B cell (primary cell): ENCODE data around the gene EFL1. TPM values are rescaled to one million over a fixed set of nuclear protein-coding genes. Genes with fewer than 3 reads are reported as not detected.
"Not testable (repeated sequence)": the region's sequence is repeated elsewhere in the genome, so short reads cannot be mapped to it uniquely, and the experiment has no call there.

Experiments used
- ATAC-seq: fragments of 200-7000 bp; cut with Tn5 transposase; one replicate; pipeline ENCODE4 v1.10.0; 2021; ENCODE audit warnings: low read depth, mild to moderate bottlenecking, moderate number of reproducible peaks, moderate library complexity
- CTCF ChIA-PET: fragments of 350-600 bp; sonication (Branson Sonifier 250); formaldehyde crosslinking; loops from one replicate; lab custom pipeline; 2021; ENCODE audit warnings: antibody characterized with exemption, inconsistent platforms; lab: Charles Lee
- POLR2A ChIA-PET: fragments of 350-600 bp; sonication (Branson Sonifier 250); formaldehyde crosslinking; loops from one replicate; lab custom pipeline; 2021; ENCODE audit warnings: antibody characterized with exemption; lab: Charles Lee
- DNase-seq: peaks from one replicate; pipeline ENCODE4 v3.0.0; 2013
- H2AFZ ChIP-seq: 2 replicates; pipeline ENCODE4 v1.6.1; 2012; ENCODE audit warnings: mild to moderate bottlenecking, low read depth, low read length; ENCODE audit not compliant: insufficient read depth, poor library complexity, severe bottlenecking
- H3K27ac ChIP-seq, 2 donors: 1 replicate in 1 of 2; 2 replicates in 1 of 2; pipeline ENCODE4 v1.5.1; 2012 to 2013; ENCODE audit warnings: low read length in 2 of 2, mild to moderate bottlenecking in 2 of 2, moderate library complexity in 1 of 2
- H3K27me3 ChIP-seq, 4 experiments: fragments of 200-600 bp in 1 of 4; sonication (generic) in 1 of 4; replicated peaks in 1 of 4; 1 replicate in 2 of 4; 2 replicates in 2 of 4; pipeline versions ENCODE4 v1.6.1 to v1.7.0; 2013 to 2016; ENCODE audit warnings: low read length in 3 of 4, mild to moderate bottlenecking in 2 of 4, mixed read lengths in 1 of 4, moderate library complexity in 1 of 4; ENCODE audit not compliant: insufficient read depth in 4 of 4, control insufficient read depth in 3 of 4; ENCODE audit errors: control extremely low read depth in 1 of 4
- H3K36me3 ChIP-seq, 2 experiments: replicated peaks in 1 of 2; 1 replicate in 1 of 2; 2 replicates in 1 of 2; pipeline versions ENCODE4 v1.6.1 to v1.7.1; 2013; ENCODE audit warnings: low read length in 1 of 2; ENCODE audit not compliant: insufficient read depth in 2 of 2, control insufficient read depth in 1 of 2; ENCODE audit errors: control extremely low read depth in 1 of 2, extremely low read depth in 1 of 2
- H3K4me1 ChIP-seq, 2 donors: fragments of 200-600 bp in 1 of 2; sonication (generic) in 1 of 2; 1 replicate in 1 of 2; 2 replicates in 1 of 2; pipeline versions ENCODE4 v1.5.1 to v1.6.1; 2013 to 2017; ENCODE audit warnings: low read length in 2 of 2; ENCODE audit not compliant: control insufficient read depth in 2 of 2, insufficient read depth in 2 of 2
- H3K4me2 ChIP-seq: replicated peaks from 2 replicates; pipeline ENCODE3; 2012; ENCODE audit warnings: mild to moderate bottlenecking, low read depth, low read length; ENCODE audit not compliant: poor library complexity, severe bottlenecking
- H3K4me3 ChIP-seq, 5 experiments: fragments of 200-600 bp in 1 of 5; sonication (generic) in 1 of 5; 1 replicate in 3 of 5; 2 replicates in 2 of 5; pipeline versions ENCODE4 v1.5.1 to v1.7.0; 2011 to 2016; ENCODE audit warnings: low read length in 4 of 5, mild to moderate bottlenecking in 4 of 5, low read depth in 2 of 5, control low read depth in 1 of 5, moderate library complexity in 1 of 5; ENCODE audit not compliant: insufficient read depth in 1 of 5; ENCODE audit errors: control extremely low read depth in 1 of 5, extremely low read depth in 1 of 5
- H3K79me2 ChIP-seq: fragments of 200-600 bp; sonication (generic); one replicate; pipeline ENCODE4 v1.6.0; 2016; ENCODE audit warnings: low read length; ENCODE audit not compliant: control insufficient read depth, insufficient read depth
- H3K9ac ChIP-seq: fragments of 200-600 bp; sonication (generic); 2 replicates; pipeline ENCODE4 v1.6.1; 2017; ENCODE audit warnings: mild to moderate bottlenecking, low read length, moderate library complexity
- H3K9me3 ChIP-seq, 3 donors: one replicate each; pipeline versions ENCODE4 v1.6.1 to v1.7.1; 2013; ENCODE audit warnings: low read length in 2 of 3; ENCODE audit not compliant: control insufficient read depth in 2 of 3, insufficient read depth in 1 of 3; ENCODE audit errors: control extremely low read depth in 1 of 3
- H4K20me1 ChIP-seq: 2 replicates; pipeline ENCODE4 v1.6.0; 2012; ENCODE audit warnings: mild to moderate bottlenecking, low read length; ENCODE audit not compliant: insufficient read depth, control insufficient read depth, poor library complexity, severe bottlenecking
- H3K27ac Mint-ChIP-seq: one replicate; pipeline ENCODE4 v1.8.0; 2021; ENCODE audit warnings: mixed read lengths
- H3K27me3 Mint-ChIP-seq: one replicate; pipeline ENCODE4 v1.8.0; 2021; ENCODE audit warnings: mixed read lengths
- H3K4me1 Mint-ChIP-seq: one replicate; pipeline ENCODE4 v1.8.0; 2021; ENCODE audit warnings: mixed read lengths
- H3K4me3 Mint-ChIP-seq: one replicate; pipeline ENCODE4 v1.8.0; 2021; ENCODE audit warnings: mixed read lengths
- H3K9me3 Mint-ChIP-seq: one replicate; pipeline ENCODE4 v1.8.0; 2022; ENCODE audit warnings: mixed read lengths; ENCODE audit not compliant: insufficient read depth
- CTCF ChIP-seq: fragments of 200-600 bp; IDR thresholded peaks from one replicate; pipeline ENCODE4 v1.8.0; 2022; ENCODE audit warnings: antibody characterized with exemption, mild to moderate bottlenecking
- EZH2 ChIP-seq: IDR thresholded peaks from 2 replicates; pipeline ENCODE4 v1.6.1; 2012; ENCODE audit warnings: borderline replicate concordance, low read depth, mild to moderate bottlenecking, moderate library complexity, low read length; ENCODE audit not compliant: insufficient read depth, poor library complexity, severe bottlenecking
- WGBS: methylation state at CpG from one replicate; pipeline ENCODE4 v1.1.5; 2013; ENCODE audit warnings: missing lambda C conversion rate; ENCODE audit not compliant: insufficient coverage; 5-methylcytosine and 5-hydroxymethylcytosine counted together
- intact Hi-C: fragments of 100-400 bp; cut with micrococcal nuclease; formaldehyde crosslinking; loops from one replicate; pipeline ENCODE4 v1.10.0; 2022
- polyA minus RNA-seq: library from RNA; depleted of rRNA, polyadenylated mRNA; stranded (reverse); fragments of >200 nt; gene quantifications from 2 replicates; pipeline ENCODE4 v1.2.3, GENCODE V29; 2012
- polyA plus RNA-seq: library from polyadenylated mRNA; depleted of rRNA; stranded (reverse); fragments of >200 nt; gene quantifications from 2 replicates; pipeline ENCODE4 v1.2.3, GENCODE V29; 2012
- total RNA-seq, 2 donors: library from RNA; stranded (reverse); fragments of 120-200 nt in 1 of 2; gene quantifications; 1 replicate in 1 of 2; 2 replicates in 1 of 2; pipeline versions ENCODE4 v1.2.3 to v1.2.4, GENCODE V29; 2013 to 2022

EFL1 gene
- total RNA-seq (25.8 and 27.8 TPM in 2 replicates), polyA plus RNA-seq (8.2 and 12.6 TPM in 2 replicates), polyA minus RNA-seq (16.5 and 19.2 TPM in 2 replicates)
- 36.5 TPM for total RNA-seq (2013)

GRCh38 chr15:82262422-82263026 lies at the start of gene EFL1, which contains the start of gene SAXO2:
TSS of gene EFL1 (minus strand) at chr15:82262734. CDS start at chr15:82261778, 956 bp downstream.
TSS of gene SAXO2 (plus strand) at chr15:82262818. CDS start at chr15:82262880, 62 bp downstream.
- no peaks in the 10 kb centered on the region for H4K20me1 ChIP-seq
- peak within 1 kb of the TSS; percentile 89 for H3K27ac Mint-ChIP-seq
- WGBS: 0% methylated on average over 57 of the region's 57 CpGs
- no peaks in the 10 kb centered on the region for H3K9me3 Mint-ChIP-seq
- H3K4me1 ChIP-seq: peaks cover 31 to 33% of the 10 kb centered on the region in 2 donors
- POLR2A ChIA-PET: no interaction called here
- peaks cover 61% of the 10 kb centered on the region for H3K4me1 Mint-ChIP-seq
- intact Hi-C loops: loop anchor here (2.0 to 10.0 kb wide), 2 partner anchors 216 to 1258 kb away; partner anchors contain the start of genes MEX3B and TLNRD1
- H3K79me2 ChIP-seq: peaks cover 36% of the 10 kb centered on the region
- no peaks in the 10 kb centered on the region for H3K27me3 ChIP-seq
- H3K4me2 ChIP-seq: peak within 1 kb of the TSS; percentile 80
- CTCF ChIA-PET: no interaction called here
- TF ChIP-seq CTCF: no peak
- no peak for TF ChIP-seq EZH2
- H3K36me3 ChIP-seq: peaks cover 0 to 9% of the 10 kb centered on the region in 2 experiments
- H3K9ac ChIP-seq: peak within 1 kb of the TSS; percentile 78
- peak within 1 kb of the TSS; percentile 38 to 78 for H3K27ac ChIP-seq
- DNase-seq: peak; percentile 90
- peak; percentile 95 for ATAC-seq
- H3K27me3 Mint-ChIP-seq: no peaks in the 10 kb centered on the region
- H3K4me3 ChIP-seq: peak within 1 kb of the TSS; percentile 30 to 92 (median 75)
- H3K9me3 ChIP-seq: no peaks in the 10 kb centered on the region
- peak within 1 kb of the TSS; percentile 96 for H2AFZ ChIP-seq
- peak within 1 kb of the TSS; percentile 98 for H3K4me3 Mint-ChIP-seq

- H3K4me1 Mint-ChIP-seq, H3K27ac ChIP-seq, H3K36me3 ChIP-seq, ATAC-seq, H3K9me3 ChIP-seq, H3K4me3 Mint-ChIP-seq, H3K9ac ChIP-seq, H3K27me3 Mint-ChIP-seq, CTCF ChIA-PET, H3K9me3 Mint-ChIP-seq, H3K79me2 ChIP-seq, POLR2A ChIA-PET, H3K4me2 ChIP-seq, H3K4me3 ChIP-seq, intact Hi-C loops, DNase-seq, H4K20me1 ChIP-seq, H3K27ac Mint-ChIP-seq, H3K4me1 ChIP-seq, H2AFZ ChIP-seq, H3K27me3 ChIP-seq: not testable (repeated sequence)
- no CpG with 5 or more reads among the region's 5 CpGs for WGBS
These were observed 48.8 kb upstream of the EFL1 start for GRCh38 chr15:82311321-82311720.
